D721Med (cell line): ENCODE measurements around the gene PAIP2B.
A peak's percentile ranks its signal among the peaks of the same experiment; 100 is the strongest.

Experiments used
- DNase-seq: peaks from one replicate; pipeline ENCODE4 v3.0.0; 2011; ENCODE audit warnings: low spot score; ENCODE audit not compliant: insufficient read length
- FAIRE-seq: peaks from 2 replicates; lab custom pipeline; 2011; peaks lifted over from hg19 to GRCh38; lab: Jason Lieb, UNC
- TF ChIP-seq, protein P1 (sequence below): IDR thresholded peaks from 2 replicates; pipeline ENCODE4 v1.5.1; 2012; ENCODE audit warnings: mild to moderate bottlenecking, control low read depth; ENCODE audit not compliant: insufficient read depth; ENCODE audit errors: missing control alignments

PAIP2B gene

GRCh38 chr2:71174207-71174606 is 52.7 kb downstream of the PAIP2B start:
- FAIRE-seq (no peak), DNase-seq (no peak)
- TF ChIP-seq, protein P1, sequence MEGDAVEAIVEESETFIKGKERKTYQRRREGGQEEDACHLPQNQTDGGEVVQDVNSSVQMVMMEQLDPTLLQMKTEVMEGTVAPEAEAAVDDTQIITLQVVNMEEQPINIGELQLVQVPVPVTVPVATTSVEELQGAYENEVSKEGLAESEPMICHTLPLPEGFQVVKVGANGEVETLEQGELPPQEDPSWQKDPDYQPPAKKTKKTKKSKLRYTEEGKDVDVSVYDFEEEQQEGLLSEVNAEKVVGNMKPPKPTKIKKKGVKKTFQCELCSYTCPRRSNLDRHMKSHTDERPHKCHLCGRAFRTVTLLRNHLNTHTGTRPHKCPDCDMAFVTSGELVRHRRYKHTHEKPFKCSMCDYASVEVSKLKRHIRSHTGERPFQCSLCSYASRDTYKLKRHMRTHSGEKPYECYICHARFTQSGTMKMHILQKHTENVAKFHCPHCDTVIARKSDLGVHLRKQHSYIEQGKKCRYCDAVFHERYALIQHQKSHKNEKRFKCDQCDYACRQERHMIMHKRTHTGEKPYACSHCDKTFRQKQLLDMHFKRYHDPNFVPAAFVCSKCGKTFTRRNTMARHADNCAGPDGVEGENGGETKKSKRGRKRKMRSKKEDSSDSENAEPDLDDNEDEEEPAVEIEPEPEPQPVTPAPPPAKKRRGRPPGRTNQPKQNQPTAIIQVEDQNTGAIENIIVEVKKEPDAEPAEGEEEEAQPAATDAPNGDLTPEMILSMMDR, result no peak

- no peak for DNase-seq
- TF ChIP-seq, protein P1, result no peak
- no peak for FAIRE-seq
Measured at GRCh38 chr2:71173096-71173495, 53.8 kb downstream of the PAIP2B start.

DNA sequence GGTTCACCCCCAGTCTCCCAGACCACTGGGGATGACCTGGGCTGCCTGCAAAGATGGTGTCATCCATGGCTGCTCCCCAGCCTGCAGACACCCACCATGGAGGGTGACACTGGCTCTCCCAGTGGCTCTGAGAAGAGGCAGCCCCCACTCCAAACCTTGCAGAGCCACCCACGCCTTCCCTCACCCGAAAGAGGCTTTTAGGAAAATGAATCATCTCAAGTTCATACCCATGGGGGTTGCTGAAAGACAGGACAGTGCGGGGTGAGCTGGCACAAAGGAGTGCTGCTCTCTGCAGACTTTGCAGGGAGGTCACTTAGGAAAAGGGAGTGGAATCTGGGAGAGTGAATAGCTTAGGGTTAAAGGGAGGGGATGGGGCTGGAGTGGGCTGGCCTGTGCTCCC is 60.1 kb downstream of the PAIP2B start:
- no peak for DNase-seq
- TF ChIP-seq, protein P1, result no peak
- no peak for FAIRE-seq

GRCh38 chr2:71157124-71157793 is 69.6 kb downstream of the PAIP2B start:
- FAIRE-seq, result no peak

GRCh38 chr2:71156573-71156972 is 70.3 kb downstream of the PAIP2B start:
- no peak for FAIRE-seq
- DNase-seq, result no peak

More at GRCh38 chr2:71157124-71157793, 69.6 kb downstream of the PAIP2B start:
- DNase-seq, result peak; percentile 53
- TF ChIP-seq, protein P1, result peak; percentile 61

DNA sequence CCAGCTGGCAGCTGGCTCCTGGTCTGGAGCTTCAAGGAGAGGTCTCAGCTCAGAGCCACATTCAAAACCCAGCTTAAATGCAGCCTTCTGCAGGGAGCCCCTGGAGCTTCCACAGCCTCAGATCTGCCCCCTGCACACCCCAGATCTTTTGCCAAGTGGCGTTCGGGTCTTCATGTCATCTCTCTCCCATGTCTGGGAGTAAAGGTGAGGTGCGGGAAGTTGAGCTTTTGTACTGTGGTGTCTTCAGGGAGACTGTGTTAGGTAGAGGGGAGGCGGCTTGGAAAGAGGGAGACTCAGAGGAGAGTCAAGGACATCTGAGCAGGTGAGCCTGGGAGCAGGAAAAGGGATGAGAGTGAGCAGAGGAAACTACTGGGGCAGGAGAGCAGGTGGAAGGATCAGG is 71.1 kb downstream of the PAIP2B start:
- TF ChIP-seq, protein P1, result no peak

More at GRCh38 chr2:71156573-71156972, 70.3 kb downstream of the PAIP2B start:
- TF ChIP-seq, protein P1, result no peak

DNA sequence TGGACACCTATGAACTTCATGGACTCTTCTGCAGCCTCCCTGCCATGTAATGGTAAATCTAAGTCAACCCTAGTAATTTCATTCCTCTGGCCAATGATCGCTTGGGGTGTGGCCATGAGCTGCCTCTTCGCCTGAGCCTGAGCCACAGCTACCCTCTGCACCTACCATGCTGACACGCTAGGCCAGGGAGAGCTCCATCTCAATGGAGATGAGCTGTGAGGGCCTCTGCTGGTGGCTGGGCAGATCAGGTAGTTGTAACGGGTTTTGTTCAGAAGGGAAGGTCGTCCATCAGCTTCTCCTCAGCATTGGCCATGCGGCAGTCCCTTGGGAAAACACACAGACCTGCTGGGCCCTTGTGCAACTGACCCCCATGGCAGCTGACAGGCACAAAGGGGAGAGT is 72.1 kb downstream of the PAIP2B start:
- DNase-seq (no peak), FAIRE-seq (no peak)
- TF ChIP-seq, protein P1, result no peak

More for the DNA sequence above, 71.1 kb downstream of the PAIP2B start:
- no peak for FAIRE-seq
- DNase-seq, result no peak
